HepG2 (cell line): Measurements from ENCODE around the gene TLCD1. TPM values are rescaled to one million over a fixed set of nuclear protein-coding genes. Genes with fewer than 3 reads are reported as not detected.
A peak's percentile ranks its signal among the peaks of the same experiment; 100 is the strongest.

Source experiments
- CC2D1A ChIP-seq: sonication (generic); formaldehyde crosslinking; IDR thresholded peaks from 2 replicates; pipeline ENCODE4 v1.8.1; 2023; ENCODE audit warnings: mild to moderate bottlenecking, missing genetic modification reagents
- CCAR2 ChIP-seq: fragments of 200-400 bp; formaldehyde crosslinking; optimal IDR thresholded peaks from 2 replicates; pipeline ENCODE3; 2018; ENCODE audit warnings: low read depth, mild to moderate bottlenecking, low read length, moderate library complexity
- CHD4 ChIP-seq: fragments of 200-600 bp; sonication (generic); IDR thresholded peaks from 2 replicates; pipeline ENCODE4 v1.7.0; 2017; ENCODE audit warnings: mild to moderate bottlenecking, low read length, borderline replicate concordance
- FOXM1 ChIP-seq: sonication (generic); formaldehyde crosslinking; IDR thresholded peaks from 2 replicates; pipeline ENCODE4 v1.5.0; 2020; ENCODE audit warnings: missing genetic modification reagents
- HNF4G ChIP-seq, 2 experiments: sonication (generic) in 1 of 2; formaldehyde crosslinking in 1 of 2; IDR thresholded peaks; 2 replicates each; pipeline versions ENCODE4 v1.4.0 to v1.6.1; 2011 to 2020; ENCODE audit warnings: borderline replicate concordance in 2 of 2, low read depth in 2 of 2, mild to moderate bottlenecking in 2 of 2, low read length in 1 of 2, missing genetic modification reagents in 1 of 2, moderate library complexity in 1 of 2
- HNRNPK ChIP-seq: fragments of 200-400 bp; formaldehyde crosslinking; IDR thresholded peaks from 2 replicates; pipeline ENCODE4 v1.6.1; 2018; ENCODE audit warnings: low read length, low read depth, moderate library complexity, mild to moderate bottlenecking; ENCODE audit not compliant: poor library complexity, severe bottlenecking
- KAT2B ChIP-seq: fragments of 150-350 bp; IDR thresholded peaks from 2 replicates; pipeline ENCODE4 v1.6.1; 2014; ENCODE audit warnings: low read depth, low read length, borderline replicate concordance
- KDM6A ChIP-seq: IDR thresholded peaks from 2 replicates; pipeline ENCODE4 v1.6.1; 2016; ENCODE audit warnings: low read depth
- MAFK ChIP-seq, 2 experiments: IDR thresholded peaks in 1 of 2; conservative IDR thresholded peaks in 1 of 2; 2 replicates each; pipeline ENCODE4 v1.6.1; 2011; ENCODE audit warnings: improper control_type of control experiment in 2 of 2, low read length in 2 of 2
- MAX ChIP-seq: IDR thresholded peaks from 2 replicates; pipeline ENCODE4 v1.6.1; 2012; ENCODE audit warnings: inconsistent platforms
- MYNN ChIP-seq: sonication (generic); formaldehyde crosslinking; IDR thresholded peaks from 2 replicates; pipeline ENCODE4 v1.4.0; 2020; ENCODE audit warnings: mild to moderate bottlenecking, low read depth, missing genetic modification reagents
- NBN ChIP-seq: fragments of 450-650 bp; conservative IDR thresholded peaks from 2 replicates; pipeline ENCODE4 v1.6.1; 2017
- NFIB ChIP-seq: sonication (generic); formaldehyde crosslinking; IDR thresholded peaks from 2 replicates; pipeline ENCODE4 v1.9.0; 2021; ENCODE audit warnings: missing genetic modification reagents, mild to moderate bottlenecking, borderline replicate concordance
- SOX5 ChIP-seq: IDR thresholded peaks from 2 replicates; pipeline ENCODE4 v1.6.1; 2016; ENCODE audit warnings: borderline replicate concordance
- TBX2 ChIP-seq: sonication (generic); formaldehyde crosslinking; IDR thresholded peaks from 2 replicates; pipeline ENCODE4 v1.5.0; 2020; ENCODE audit warnings: missing genetic modification reagents, mild to moderate bottlenecking, borderline replicate concordance
- ZMYM2 ChIP-seq: sonication (generic); formaldehyde crosslinking; IDR thresholded peaks from 2 replicates; pipeline ENCODE4 v1.8.0; 2022; ENCODE audit warnings: mild to moderate bottlenecking, missing genetic modification reagents
- ZNF292 ChIP-seq: sonication (generic); formaldehyde crosslinking; IDR thresholded peaks from 2 replicates; pipeline ENCODE4 v1.8.1; 2022; ENCODE audit warnings: mild to moderate bottlenecking, low read depth, missing genetic modification reagents, borderline replicate concordance
- ZNF30 ChIP-seq: sonication (generic); formaldehyde crosslinking; IDR thresholded peaks from 2 replicates; pipeline ENCODE4 v1.5.0; 2020; ENCODE audit warnings: mild to moderate bottlenecking, missing genetic modification reagents
- ZNF788 ChIP-seq: sonication (generic); formaldehyde crosslinking; IDR thresholded peaks from 2 replicates; pipeline ENCODE4 v1.5.0; 2020; ENCODE audit warnings: mild to moderate bottlenecking, missing genetic modification reagents, borderline replicate concordance
- ZNF878 ChIP-seq: sonication (generic); formaldehyde crosslinking; IDR thresholded peaks from 2 replicates; pipeline ENCODE4 v1.8.1; 2023; ENCODE audit warnings: mild to moderate bottlenecking, missing genetic modification reagents, moderate library complexity
- ZSCAN20 ChIP-seq: sonication (generic); formaldehyde crosslinking; IDR thresholded peaks from 2 replicates; pipeline ENCODE4 v1.4.0; 2020; ENCODE audit warnings: missing genetic modification reagents, mild to moderate bottlenecking, borderline replicate concordance
- polyA plus RNA-seq, 8 experiments: library from polyadenylated mRNA; depleted of rRNA in 3 of 8; stranded (reverse) in 7 of 8; unstranded in 1 of 8; fragments of >200 nt; fragmentation: Illumina TruSeq in 4 of 8; extraction: Trizol in 4 of 8; gene quantifications; 2 replicates each; pipeline versions ENCODE4 v1.2.1 to v1.2.3, GENCODE V29; 2011 to 2016; ENCODE audit warnings: low read depth in 4 of 8, missing spikeins in 1 of 8, mixed read lengths in 1 of 8; ENCODE audit not compliant: insufficient read depth in 1 of 8
- total RNA-seq, 5 experiments: library from RNA; depleted of rRNA; stranded (reverse); fragments of >200 nt; fragmentation: Illumina TruSeq; extraction: Trizol; gene quantifications; 2 replicates each; pipeline ENCODE4 v1.2.3, GENCODE V29; 2016; ENCODE audit warnings: low read depth in 1 of 5
- TF ChIP-seq, protein P1 (sequence below): sonication (generic); formaldehyde crosslinking; IDR thresholded peaks from 2 replicates; pipeline ENCODE4 v1.4.0; 2020; ENCODE audit warnings: missing genetic modification reagents
- TF ChIP-seq, protein P2 (sequence below): sonication (generic); formaldehyde crosslinking; IDR thresholded peaks from 2 replicates; pipeline ENCODE4 v1.4.0; 2020; ENCODE audit warnings: missing genetic modification reagents

The TLCD1 gene
- total and polyA plus RNA-seq, 2 of the 13 experiments (the other 11 are each of a cell fraction or from before 2014, with no cell fraction given): 14.9 to 19.6 TPM

DNA sequence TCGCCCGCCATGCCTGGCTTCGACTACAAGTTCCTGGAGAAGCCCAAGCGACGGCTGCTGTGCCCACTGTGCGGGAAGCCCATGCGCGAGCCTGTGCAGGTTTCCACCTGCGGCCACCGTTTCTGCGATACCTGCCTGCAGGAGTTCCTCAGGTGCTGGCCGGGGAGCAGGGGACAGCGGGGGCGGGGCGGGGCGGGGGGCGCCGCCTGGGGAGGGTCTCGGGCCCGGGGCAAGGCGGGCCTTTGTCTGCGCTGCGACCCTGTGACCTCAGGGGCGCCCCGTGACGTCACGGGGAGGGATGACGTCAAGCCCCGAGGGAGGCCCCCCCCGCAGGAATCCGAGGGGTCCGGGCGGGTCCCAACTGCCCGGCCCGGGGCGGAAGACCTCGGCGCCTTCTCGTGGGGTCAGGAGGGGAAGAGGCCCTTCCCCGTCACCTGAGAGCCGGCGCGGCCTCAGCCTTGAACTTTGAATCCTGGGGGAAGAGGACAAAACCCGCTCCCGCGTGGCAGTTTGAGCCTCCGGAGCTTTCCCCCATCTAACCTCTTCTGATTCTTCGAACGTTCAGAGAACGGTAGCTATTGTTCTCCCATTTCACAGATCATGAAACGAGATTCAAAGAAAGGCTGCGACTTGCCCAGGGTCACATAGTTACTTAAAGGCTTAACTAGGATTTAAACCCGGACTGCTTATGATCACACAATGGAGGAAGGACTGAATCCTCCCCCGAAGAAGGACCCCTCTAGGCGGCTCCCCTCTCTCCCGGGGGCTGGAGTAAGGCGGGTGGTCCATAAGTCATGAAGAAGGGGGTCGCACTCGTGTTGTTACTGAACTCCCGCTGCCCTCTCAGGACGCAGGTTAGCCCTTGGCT is 18.3 kb upstream of the TLCD1 start (continued):
- TF ChIP-seq TBX2 (CRISPR knock-in tag) (peak; percentile 15; the same call in 1 of the 2 replicates), MYNN (CRISPR knock-in tag) (no peak), KAT2B (no peak), CHD4 (peak; percentile 80; the same call in 1 of the 2 replicates), KDM6A (CRISPR knock-in tag) (no peak), CCAR2 (no peak), ZNF788 (CRISPR knock-in tag) (peak; percentile 17; the same call in 1 of the 2 replicates), CC2D1A (CRISPR knock-in tag) (no peak), ZNF878 (CRISPR knock-in tag) (peak; percentile 80; the same call in 1 of the 2 replicates), ZNF292 (CRISPR knock-in tag) (no peak), NBN (no peak), HNF4G (IDR thresholded peaks at IDR 0.05; ENCODE audit: borderline replicate concordance, low read depth, low read length) (peak; percentile 87), HNF4G (CRISPR knock-in tag; IDR thresholded peaks at IDR 0.05; ENCODE audit: borderline replicate concordance, low read depth) (no peak; the same call in 1 of the 2 replicates), ZNF30 (CRISPR knock-in tag) (0 out of 2 replicates have a peak, but pooled peaks have one; percentile 34), NFIB (CRISPR knock-in tag) (no peak), ZSCAN20 (CRISPR knock-in tag) (no peak; the same call in 1 of the 2 replicates), MAX (peak; percentile 27), HNRNPK (no peak), ZMYM2 (CRISPR knock-in tag) (peak; percentile 88), MAFK (conservative IDR thresholded peaks at IDR 0.05 in 1 of 2, IDR thresholded peaks at IDR 0.05 in 1 of 2; ENCODE audit: low read length in 2 of 2) (no peak), SOX5 (CRISPR knock-in tag) (no peak; the same call in 1 of the 2 replicates), FOXM1 (CRISPR knock-in tag) (no peak)
- TF ChIP-seq, protein P1, sequence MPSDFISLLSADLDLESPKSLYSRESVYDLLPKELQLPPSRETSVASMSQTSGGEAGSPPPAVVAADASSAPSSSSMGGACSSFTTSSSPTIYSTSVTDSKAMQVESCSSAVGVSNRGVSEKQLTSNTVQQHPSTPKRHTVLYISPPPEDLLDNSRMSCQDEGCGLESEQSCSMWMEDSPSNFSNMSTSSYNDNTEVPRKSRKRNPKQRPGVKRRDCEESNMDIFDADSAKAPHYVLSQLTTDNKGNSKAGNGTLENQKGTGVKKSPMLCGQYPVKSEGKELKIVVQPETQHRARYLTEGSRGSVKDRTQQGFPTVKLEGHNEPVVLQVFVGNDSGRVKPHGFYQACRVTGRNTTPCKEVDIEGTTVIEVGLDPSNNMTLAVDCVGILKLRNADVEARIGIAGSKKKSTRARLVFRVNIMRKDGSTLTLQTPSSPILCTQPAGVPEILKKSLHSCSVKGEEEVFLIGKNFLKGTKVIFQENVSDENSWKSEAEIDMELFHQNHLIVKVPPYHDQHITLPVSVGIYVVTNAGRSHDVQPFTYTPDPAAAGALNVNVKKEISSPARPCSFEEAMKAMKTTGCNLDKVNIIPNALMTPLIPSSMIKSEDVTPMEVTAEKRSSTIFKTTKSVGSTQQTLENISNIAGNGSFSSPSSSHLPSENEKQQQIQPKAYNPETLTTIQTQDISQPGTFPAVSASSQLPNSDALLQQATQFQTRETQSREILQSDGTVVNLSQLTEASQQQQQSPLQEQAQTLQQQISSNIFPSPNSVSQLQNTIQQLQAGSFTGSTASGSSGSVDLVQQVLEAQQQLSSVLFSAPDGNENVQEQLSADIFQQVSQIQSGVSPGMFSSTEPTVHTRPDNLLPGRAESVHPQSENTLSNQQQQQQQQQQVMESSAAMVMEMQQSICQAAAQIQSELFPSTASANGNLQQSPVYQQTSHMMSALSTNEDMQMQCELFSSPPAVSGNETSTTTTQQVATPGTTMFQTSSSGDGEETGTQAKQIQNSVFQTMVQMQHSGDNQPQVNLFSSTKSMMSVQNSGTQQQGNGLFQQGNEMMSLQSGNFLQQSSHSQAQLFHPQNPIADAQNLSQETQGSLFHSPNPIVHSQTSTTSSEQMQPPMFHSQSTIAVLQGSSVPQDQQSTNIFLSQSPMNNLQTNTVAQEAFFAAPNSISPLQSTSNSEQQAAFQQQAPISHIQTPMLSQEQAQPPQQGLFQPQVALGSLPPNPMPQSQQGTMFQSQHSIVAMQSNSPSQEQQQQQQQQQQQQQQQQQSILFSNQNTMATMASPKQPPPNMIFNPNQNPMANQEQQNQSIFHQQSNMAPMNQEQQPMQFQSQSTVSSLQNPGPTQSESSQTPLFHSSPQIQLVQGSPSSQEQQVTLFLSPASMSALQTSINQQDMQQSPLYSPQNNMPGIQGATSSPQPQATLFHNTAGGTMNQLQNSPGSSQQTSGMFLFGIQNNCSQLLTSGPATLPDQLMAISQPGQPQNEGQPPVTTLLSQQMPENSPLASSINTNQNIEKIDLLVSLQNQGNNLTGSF: no peak; the same call in 1 of the 2 replicates
- TF ChIP-seq, protein P2, sequence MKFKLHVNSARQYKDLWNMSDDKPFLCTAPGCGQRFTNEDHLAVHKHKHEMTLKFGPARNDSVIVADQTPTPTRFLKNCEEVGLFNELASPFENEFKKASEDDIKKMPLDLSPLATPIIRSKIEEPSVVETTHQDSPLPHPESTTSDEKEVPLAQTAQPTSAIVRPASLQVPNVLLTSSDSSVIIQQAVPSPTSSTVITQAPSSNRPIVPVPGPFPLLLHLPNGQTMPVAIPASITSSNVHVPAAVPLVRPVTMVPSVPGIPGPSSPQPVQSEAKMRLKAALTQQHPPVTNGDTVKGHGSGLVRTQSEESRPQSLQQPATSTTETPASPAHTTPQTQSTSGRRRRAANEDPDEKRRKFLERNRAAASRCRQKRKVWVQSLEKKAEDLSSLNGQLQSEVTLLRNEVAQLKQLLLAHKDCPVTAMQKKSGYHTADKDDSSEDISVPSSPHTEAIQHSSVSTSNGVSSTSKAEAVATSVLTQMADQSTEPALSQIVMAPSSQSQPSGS (CRISPR knock-in tag): peak; percentile 91
